A673 (cell line): ENCODE results near the gene TRAPPC10. TPM values are rescaled to one million over a fixed set of nuclear protein-coding genes. Genes with fewer than 3 reads are reported as not detected.

Source experiments
- BruUV-seq: library from RNA; stranded (reverse); fragments of 400-500 nt; replicated peaks from 2 replicates; lab custom pipeline; 2021; lab: Mats Ljungman, UMichigan
- CTCF ChIA-PET: fragments of 300-600 bp; sonication (Branson Sonifier 250); formaldehyde crosslinking; loops from one replicate; lab custom pipeline; 2022; ENCODE audit warnings: antibody characterized with exemption; lab: Charles Lee
- POLR2A ChIA-PET: fragments of 300-600 bp; sonication (Branson Sonifier 250); formaldehyde crosslinking; loops from one replicate; lab custom pipeline; 2022; ENCODE audit warnings: antibody characterized with exemption; ENCODE audit not compliant: low non-redundant PET; lab: Charles Lee
- DNase-seq: peaks from one replicate; pipeline ENCODE4 v3.0.0-alpha.2; 2015; ENCODE audit warnings: low spot score
- H3K27ac ChIP-seq: fragments of 200-600 bp; sonication (generic); 2 replicates; pipeline ENCODE4 v1.5.1; 2016; ENCODE audit warnings: mixed run types, low read depth, mild to moderate bottlenecking, mixed read lengths, antibody characterized with exemption, low read length; ENCODE audit not compliant: poor library complexity, severe bottlenecking
- H3K27me3 ChIP-seq: fragments of 200-600 bp; sonication (generic); replicated peaks from 2 replicates; pipeline ENCODE4 v1.6.1; 2017; ENCODE audit warnings: mixed run types, low read depth, mild to moderate bottlenecking, mixed read lengths, antibody characterized with exemption, low read length; ENCODE audit not compliant: insufficient read depth, poor library complexity
- H3K36me3 ChIP-seq: fragments of 200-600 bp; sonication (generic); 2 replicates; pipeline ENCODE4 v1.6.1; 2016; ENCODE audit warnings: mixed run types, mild to moderate bottlenecking, mixed read lengths, antibody characterized with exemption, low read length; ENCODE audit not compliant: insufficient read depth, poor library complexity, severe bottlenecking
- H3K4me1 ChIP-seq: fragments of 200-600 bp; sonication (generic); 2 replicates; pipeline ENCODE4 v1.6.1; 2017; ENCODE audit warnings: mixed run types, mild to moderate bottlenecking, mixed read lengths, antibody characterized with exemption, low read length; ENCODE audit not compliant: insufficient read depth, poor library complexity, severe bottlenecking
- H3K4me3 ChIP-seq: fragments of 200-600 bp; sonication (generic); 2 replicates; pipeline ENCODE4 v1.5.1; 2016; ENCODE audit warnings: low read depth, mixed run types, mild to moderate bottlenecking, mixed read lengths, low read length; ENCODE audit not compliant: poor library complexity, severe bottlenecking
- H3K9me3 ChIP-seq: fragments of 200-600 bp; sonication (generic); 2 replicates; pipeline ENCODE4 v1.6.1; 2016; ENCODE audit warnings: mixed run types, low read depth, mild to moderate bottlenecking, mixed read lengths, antibody characterized with exemption, low read length; ENCODE audit not compliant: poor library complexity, severe bottlenecking
- EZH2 ChIP-seq: fragments of 200-600 bp; sonication (generic); IDR thresholded peaks from 2 replicates; pipeline ENCODE4 v1.6.1; 2017; ENCODE audit warnings: borderline replicate concordance, low read depth, mild to moderate bottlenecking, mixed read lengths, antibody characterized with exemption, low read length; ENCODE audit not compliant: poor library complexity, severe bottlenecking
- intact Hi-C: fragments of 100-400 bp; cut with micrococcal nuclease; formaldehyde crosslinking; loops from one replicate; pipeline ENCODE4 v1.10.0; 2022; ENCODE audit not compliant: unreplicated experiment
- total RNA-seq: library from RNA; stranded (reverse); gene quantifications from 2 replicates; pipeline ENCODE4 v1.2.3, GENCODE V29; 2021
- TF ChIP-seq, protein P1 (sequence below): fragments of 300-800, 200-600 bp; sonication (generic); conservative IDR thresholded peaks from 2 replicates; pipeline ENCODE4 v1.5.1; 2017; ENCODE audit warnings: low read depth, mild to moderate bottlenecking, antibody characterized with exemption, low read length, moderate library complexity, mixed read lengths

Gene TRAPPC10
- total RNA-seq, 1 experiment from 2014 or later = 51.4 TPM

DNA sequence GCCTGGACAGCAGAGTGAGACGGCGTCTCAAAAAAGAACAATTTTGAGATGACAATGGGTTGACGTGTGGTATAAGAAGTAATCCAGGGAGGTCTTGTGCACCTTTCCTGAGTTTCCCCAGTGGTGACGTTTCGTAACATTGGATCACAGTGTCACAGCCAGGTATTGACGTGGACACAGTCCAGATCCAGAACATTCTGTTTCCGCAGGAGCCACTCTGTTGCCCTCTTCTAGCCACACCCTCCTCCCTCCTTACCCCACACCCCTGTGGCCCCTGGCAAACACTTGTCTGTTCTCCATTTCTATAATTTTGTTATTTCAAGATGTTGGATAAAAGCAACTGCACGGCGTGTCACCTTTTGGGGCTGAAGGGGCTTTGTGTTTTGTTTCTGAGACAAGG is 6.5 kb upstream of the TRAPPC10 start:
- Histone ChIP-seq H3K4me1 (no peaks in the 10 kb centered on the region), H3K27ac (no peak overlapping the region), H3K4me3 (no peak overlapping the region), H3K36me3 (no peaks in the 10 kb centered on the region), H3K9me3 (no peaks in the 10 kb centered on the region), H3K27me3 (no peaks in the 10 kb centered on the region)
- BruUV-seq = no TSS peak
- ChIA-PET CTCF (no interaction called here), POLR2A (no interaction called here)
- intact Hi-C loops = no loop called here
- TF ChIP-seq, protein P1, sequence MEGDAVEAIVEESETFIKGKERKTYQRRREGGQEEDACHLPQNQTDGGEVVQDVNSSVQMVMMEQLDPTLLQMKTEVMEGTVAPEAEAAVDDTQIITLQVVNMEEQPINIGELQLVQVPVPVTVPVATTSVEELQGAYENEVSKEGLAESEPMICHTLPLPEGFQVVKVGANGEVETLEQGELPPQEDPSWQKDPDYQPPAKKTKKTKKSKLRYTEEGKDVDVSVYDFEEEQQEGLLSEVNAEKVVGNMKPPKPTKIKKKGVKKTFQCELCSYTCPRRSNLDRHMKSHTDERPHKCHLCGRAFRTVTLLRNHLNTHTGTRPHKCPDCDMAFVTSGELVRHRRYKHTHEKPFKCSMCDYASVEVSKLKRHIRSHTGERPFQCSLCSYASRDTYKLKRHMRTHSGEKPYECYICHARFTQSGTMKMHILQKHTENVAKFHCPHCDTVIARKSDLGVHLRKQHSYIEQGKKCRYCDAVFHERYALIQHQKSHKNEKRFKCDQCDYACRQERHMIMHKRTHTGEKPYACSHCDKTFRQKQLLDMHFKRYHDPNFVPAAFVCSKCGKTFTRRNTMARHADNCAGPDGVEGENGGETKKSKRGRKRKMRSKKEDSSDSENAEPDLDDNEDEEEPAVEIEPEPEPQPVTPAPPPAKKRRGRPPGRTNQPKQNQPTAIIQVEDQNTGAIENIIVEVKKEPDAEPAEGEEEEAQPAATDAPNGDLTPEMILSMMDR = no peak
- TF ChIP-seq EZH2 = no peak
- DNase-seq = no peak

DNA sequence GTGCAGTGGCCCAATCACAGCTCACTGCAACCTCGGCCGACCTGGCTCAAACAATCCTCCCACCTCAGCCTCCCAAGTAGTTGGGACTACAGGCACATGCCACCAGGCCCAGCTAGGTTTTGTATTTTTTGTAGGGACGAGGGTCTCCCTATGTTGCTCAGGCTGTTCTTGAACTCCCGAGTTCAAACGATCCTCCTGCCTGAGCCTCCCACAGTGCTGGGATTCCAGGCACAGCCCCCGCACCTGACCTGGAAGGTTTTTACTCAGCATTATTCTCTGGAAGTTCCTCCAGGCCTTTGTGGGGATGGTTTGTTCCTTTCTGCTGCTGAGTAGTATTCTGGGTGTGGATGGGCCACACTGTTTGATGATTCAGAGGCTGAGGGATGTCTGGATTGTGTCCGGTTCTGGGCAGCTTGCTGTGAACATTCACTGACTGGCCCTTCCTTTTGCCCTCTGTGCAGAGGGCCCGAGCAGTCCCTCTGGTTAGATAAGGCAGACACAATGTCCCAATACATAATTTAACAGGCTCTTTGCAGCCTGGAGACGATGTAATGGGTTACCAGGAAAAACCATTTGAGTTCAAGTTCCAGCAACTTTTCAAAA is 6.0 kb upstream of the TRAPPC10 start:
- H3K4me1 ChIP-seq = no peaks in the 10 kb centered on the region
- ChIA-PET CTCF (no interaction called here), POLR2A (no interaction called here)
- no peak overlapping the region for H3K4me3 ChIP-seq
- intact Hi-C loops = no loop called here
- TF ChIP-seq EZH2 = no peak
- TF ChIP-seq, protein P1 = no peak
- no TSS peak for BruUV-seq
- H3K9me3 ChIP-seq = no peaks in the 10 kb centered on the region
- H3K27me3 ChIP-seq = no peaks in the 10 kb centered on the region
- H3K36me3 ChIP-seq = no peaks in the 10 kb centered on the region
- H3K27ac ChIP-seq = no peak overlapping the region
- DNase-seq = no peak

DNA sequence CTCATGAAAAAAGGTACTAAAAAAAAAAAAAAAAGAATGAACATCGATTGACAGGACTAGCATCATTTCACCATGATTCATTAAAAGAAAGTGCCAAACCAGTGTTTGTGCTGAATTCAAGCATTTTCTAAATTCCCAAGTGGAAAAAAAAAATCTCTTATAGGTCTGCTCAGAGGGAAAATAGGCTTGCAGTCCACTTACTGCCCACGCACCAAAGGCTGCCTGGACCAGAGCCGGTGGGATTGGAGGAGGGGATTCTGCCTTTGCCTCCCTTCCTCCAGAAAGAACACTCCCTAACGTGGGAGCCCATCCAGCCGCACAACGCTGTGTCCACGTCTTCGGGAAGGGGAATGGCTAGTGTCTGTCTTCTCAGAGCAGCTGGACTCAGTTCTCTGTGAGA is 5.5 kb upstream of the TRAPPC10 start:
- H3K36me3 ChIP-seq = no peaks in the 10 kb centered on the region
- ChIA-PET CTCF (no interaction called here), POLR2A (no interaction called here)
- intact Hi-C loops = no loop called here
- no peak overlapping the region for H3K4me3 ChIP-seq
- no TSS peak for BruUV-seq
- DNase-seq = no peak
- H3K27ac ChIP-seq = no peak overlapping the region
- H3K27me3 ChIP-seq = no peaks in the 10 kb centered on the region
- TF ChIP-seq, protein P1 = no peak
- no peak for TF ChIP-seq EZH2
- H3K9me3 ChIP-seq = no peaks in the 10 kb centered on the region
- no peaks in the 10 kb centered on the region for H3K4me1 ChIP-seq
